HCT116 (cell line): ENCODE results near the gene AK2. TPM values are rescaled to one million over a fixed set of nuclear protein-coding genes. Genes with fewer than 3 reads are reported as not detected.
A peak's percentile ranks its signal among the peaks of the same experiment; 100 is the strongest.

ENCODE experiments used
- ATAC-seq: fragments of 200-7000 bp; cut with Tn5 transposase; 2 replicates; pipeline ENCODE4 v1.9.1; 2020; ENCODE audit warnings: mild to moderate bottlenecking, moderate library complexity
- BruUV-seq: library from RNA; stranded (reverse); fragments of 400-500 nt; replicated peaks from 2 replicates; lab custom pipeline; 2021; lab: Mats Ljungman, UMichigan
- CTCF ChIA-PET: fragments of 300-600 bp; sonication (Branson Sonifier 250); formaldehyde crosslinking; loops from one replicate; lab custom pipeline; 2021; ENCODE audit warnings: antibody characterized with exemption; lab: Charles Lee
- POLR2A ChIA-PET: fragments of 300-600, 350-600 bp; sonication (Branson Sonifier 250); formaldehyde crosslinking; loops from one replicate; lab custom pipeline; 2021; ENCODE audit warnings: antibody characterized with exemption; lab: Charles Lee
- RAD21 ChIA-PET, 2 experiments: fragments of 300-600 bp; sonication (Branson Sonifier 250); formaldehyde crosslinking; loops; one replicate each; lab custom pipeline; 2023; ENCODE audit warnings: low total read pairs in 2 of 2; ENCODE audit not compliant: uncharacterized antibody in 2 of 2, unreplicated experiment in 2 of 2, low non-redundant PET in 1 of 2; lab: Charles Lee
- DNase-seq: peaks from one replicate; pipeline ENCODE4 v3.0.0-alpha.2; 2010; ENCODE audit warnings: low read depth, low spot score
- H2AFZ ChIP-seq: fragments of 200-600 bp; shearing (Covaris generic), sonication (generic); 2 replicates; pipeline ENCODE4 v1.6.1; 2017; ENCODE audit warnings: low read depth, mixed run types, mixed read lengths, antibody characterized with exemption, low read length; ENCODE audit not compliant: poor library complexity, severe bottlenecking
- H3K27ac ChIP-seq: 2 replicates; pipeline ENCODE4 v1.5.1; 2012; ENCODE audit warnings: low read depth, low read length
- H3K27me3 ChIP-seq: fragments of 200-600 bp; sonication (generic); 2 replicates; pipeline ENCODE4 v1.6.1; 2016; ENCODE audit warnings: mixed run types, low read length, mixed read lengths; ENCODE audit not compliant: insufficient read depth
- H3K36me3 ChIP-seq, 2 experiments: fragments of 200-500 bp in 1 of 2; fragments of 200-600 bp in 1 of 2; sonication (Bioruptor generic) in 1 of 2; sonication (generic) in 1 of 2; 2 replicates each; pipeline versions ENCODE4 v1.5.1 to v1.6.1; 2014 to 2016; ENCODE audit warnings: low read length in 2 of 2, inconsistent platforms in 1 of 2, mixed read lengths in 1 of 2, mixed run types in 1 of 2; ENCODE audit not compliant: insufficient read depth in 2 of 2, control insufficient read depth in 1 of 2
- H3K4me1 ChIP-seq, 2 experiments: fragments of 200-600 bp in 1 of 2; sonication (generic) in 1 of 2; 2 replicates each; pipeline versions ENCODE4 v1.5.1 to v1.6.1; 2012 to 2017; ENCODE audit warnings: low read length in 2 of 2, inconsistent platforms in 1 of 2, mild to moderate bottlenecking in 1 of 2, mixed read lengths in 1 of 2, mixed run types in 1 of 2, moderate library complexity in 1 of 2; ENCODE audit not compliant: insufficient read depth in 2 of 2, control insufficient read depth in 1 of 2
- H3K4me2 ChIP-seq: fragments of 200-600 bp; sonication (generic); 2 replicates; pipeline ENCODE4 v1.6.1; 2017; ENCODE audit warnings: mixed run types, low read length, mixed read lengths
- H3K4me3 ChIP-seq, 2 experiments: fragments of 200-600 bp in 1 of 2; sonication (generic) in 1 of 2; replicated peaks in 1 of 2; 2 replicates each; pipeline ENCODE4 v1.5.1; 2011 to 2016; ENCODE audit warnings: low read length in 2 of 2, control low read depth in 1 of 2, low read depth in 1 of 2, mild to moderate bottlenecking in 1 of 2, mixed read lengths in 1 of 2, mixed run types in 1 of 2
- H3K79me2 ChIP-seq: fragments of 200-600 bp; sonication (generic); 2 replicates; pipeline ENCODE4 v1.6.1; 2017; ENCODE audit warnings: mild to moderate bottlenecking, mixed run types, low read length, moderate library complexity, mixed read lengths; ENCODE audit not compliant: insufficient read depth
- H3K9ac ChIP-seq: fragments of 200-600 bp; sonication (generic); 2 replicates; pipeline ENCODE4 v1.6.1; 2016; ENCODE audit warnings: low read length, mixed read lengths
- H3K9me2 ChIP-seq: fragments of 200-600 bp; sonication (generic), shearing (Covaris generic); 2 replicates; pipeline ENCODE4 v1.6.1; 2017; ENCODE audit warnings: mixed run types, mild to moderate bottlenecking, moderate library complexity; ENCODE audit not compliant: insufficient read depth
- H3K9me3 ChIP-seq, 2 experiments: fragments of 200-500 bp in 1 of 2; fragments of 200-600 bp in 1 of 2; sonication (Bioruptor generic) in 1 of 2; sonication (generic) in 1 of 2; 2 replicates each; pipeline ENCODE4 v1.6.1; 2014 to 2017; ENCODE audit warnings: low read length in 2 of 2, mixed read lengths in 2 of 2, inconsistent platforms in 1 of 2, low read depth in 1 of 2, mild to moderate bottlenecking in 1 of 2, mixed run types in 1 of 2, moderate library complexity in 1 of 2; ENCODE audit not compliant: control insufficient read depth in 1 of 2, insufficient read depth in 1 of 2
- H4K20me1 ChIP-seq: fragments of 200-600 bp; sonication (generic), shearing (Covaris generic); 2 replicates; pipeline ENCODE4 v1.6.1; 2017; ENCODE audit warnings: mixed run types, mild to moderate bottlenecking, moderate library complexity; ENCODE audit not compliant: insufficient read depth
- ATF3 ChIP-seq: IDR thresholded peaks from 2 replicates; pipeline ENCODE4 v1.6.1; 2012
- CBX3 ChIP-seq: IDR thresholded peaks from 2 replicates; pipeline ENCODE4 v1.6.1; 2012; ENCODE audit warnings: low read depth
- CEBPB ChIP-seq: IDR thresholded peaks from 2 replicates; pipeline ENCODE4 v1.6.1; 2012; ENCODE audit warnings: low read depth
- CTCF ChIP-seq, 3 experiments: fragments of 200-600 bp in 1 of 3; sonication (generic) in 1 of 3; IDR thresholded peaks in 2 of 3; conservative IDR thresholded peaks in 1 of 3; 2 replicates each; pipeline ENCODE4 v1.5.1; 2012 to 2017; ENCODE audit warnings: low read depth in 2 of 3, low read length in 2 of 3, antibody characterized with exemption in 1 of 3, borderline replicate concordance in 1 of 3, control low read depth in 1 of 3, mild to moderate bottlenecking in 1 of 3, mixed read lengths in 1 of 3, mixed run types in 1 of 3, moderate library complexity in 1 of 3; ENCODE audit not compliant: insufficient read depth in 1 of 3
- EGR1 ChIP-seq: IDR thresholded peaks from 2 replicates; pipeline ENCODE4 v1.6.1; 2012; ENCODE audit warnings: low read depth
- EZH2 ChIP-seq: fragments of 200-600 bp; sonication (generic); IDR thresholded peaks from 2 replicates; pipeline ENCODE4 v1.6.1; 2017; ENCODE audit warnings: antibody characterized with exemption, mixed run types
- EZH2phosphoT487 ChIP-seq: fragments of 200-600 bp; IDR thresholded peaks from 2 replicates; pipeline ENCODE4 v1.6.1; 2018; ENCODE audit warnings: antibody characterized with exemption, borderline replicate concordance
- FOSL1 ChIP-seq: IDR thresholded peaks from 2 replicates; pipeline ENCODE4 v1.6.1; 2012; ENCODE audit warnings: low read depth
- JUND ChIP-seq: IDR thresholded peaks from 2 replicates; pipeline ENCODE4 v1.6.1; 2012
- POLR2A ChIP-seq: IDR thresholded peaks from 2 replicates; pipeline ENCODE4 v1.7.0; 2011; ENCODE audit warnings: borderline replicate concordance; ENCODE audit not compliant: insufficient read depth, insufficient read length; ENCODE audit errors: extremely low read depth
- POLR2AphosphoS5 ChIP-seq: IDR thresholded peaks from 2 replicates; pipeline ENCODE4 v1.6.1; 2011; ENCODE audit warnings: mild to moderate bottlenecking, low read depth, low read length, moderate library complexity
- RAD21 ChIP-seq: IDR thresholded peaks from 2 replicates; pipeline ENCODE4 v1.6.1; 2012; ENCODE audit warnings: low read depth, mild to moderate bottlenecking
- SRF ChIP-seq: IDR thresholded peaks from 2 replicates; pipeline ENCODE4 v1.6.1; 2012; ENCODE audit warnings: low read depth
- TCF7L2 ChIP-seq: IDR thresholded peaks from 2 replicates; pipeline ENCODE4 v1.7.0; 2011; ENCODE audit warnings: borderline replicate concordance, inconsistent platforms; ENCODE audit not compliant: insufficient read depth, insufficient read length; ENCODE audit errors: extremely low read depth
- YY1 ChIP-seq: IDR thresholded peaks from 2 replicates; pipeline ENCODE4 v1.6.1; 2011; ENCODE audit warnings: low read length, low read depth, moderate library complexity, mild to moderate bottlenecking; ENCODE audit not compliant: insufficient replicate concordance; ENCODE audit errors: extremely low read depth
- ZBTB33 ChIP-seq: IDR thresholded peaks from 2 replicates; pipeline ENCODE4 v1.6.1; 2011; ENCODE audit warnings: mild to moderate bottlenecking, low read length, moderate library complexity; ENCODE audit not compliant: insufficient replicate concordance; ENCODE audit errors: extremely low read depth
- ZFX ChIP-seq: fragments of 450-650 bp; IDR thresholded peaks from 2 replicates; pipeline ENCODE4 v1.6.1; 2017
- ZNF274 ChIP-seq: fragments of 200-500 bp; sonication (Bioruptor generic); IDR thresholded peaks from 2 replicates; pipeline ENCODE4 v1.6.1; 2014; ENCODE audit warnings: mild to moderate bottlenecking, low read depth, low read length, inconsistent platforms
- intact Hi-C: fragments of 100-400 bp; cut with micrococcal nuclease; formaldehyde crosslinking; loops from 2 replicates; pipeline ENCODE4 v1.10.0; 2022
- total RNA-seq: library from RNA; stranded (reverse); gene quantifications from one replicate; pipeline ENCODE4 v1.2.1, GENCODE V29; 2021; ENCODE audit not compliant: unreplicated experiment

AK2 gene
- total RNA-seq, 1 experiment from 2014 or later: 233 TPM

- TF ChIP-seq POLR2A (no peak), EZH2 (no peak)
- TF ChIP-seq, all 23 proteins: peak for 7
Observed at GRCh38 chr1:32989160-32990050, 47.3 kb downstream of the AK2 start (continued).

GRCh38 chr1:32988665-32989064, 48.0 kb downstream of the AK2 start:
- H2AFZ ChIP-seq: no peak overlapping the region
- peak overlapping the region in 1 of 2 experiments; percentile 41; a peak in 2 of 4 replicates for H3K4me3 ChIP-seq
- no peaks in the 10 kb centered on the region for H3K9me2 ChIP-seq
- ChIA-PET RAD21 (interaction anchor here in 1 of 2 experiments (0.6 kb wide), 1 partner anchor 468 kb away, joined by 3 read pairs; no protein-coding TSS in a partner anchor), CTCF (no interaction called here), POLR2A (no interaction called here)
- no peaks in the 10 kb centered on the region for H3K9me3 ChIP-seq
- H3K27me3 ChIP-seq: no peaks in the 10 kb centered on the region
- intact Hi-C loops: loop anchor here (2.0 kb wide), 1 partner anchor 24 kb away; the partner anchor contains the start of gene RNF19B
- peaks cover 51 to 54% of the 10 kb centered on the region in 2 experiments for H3K4me1 ChIP-seq
- BruUV-seq: no TSS peak
- H4K20me1 ChIP-seq: no peaks in the 10 kb centered on the region
- peak overlapping the region; percentile 46 for H3K9ac ChIP-seq
- no peaks in the 10 kb centered on the region for H3K36me3 ChIP-seq
- H3K79me2 ChIP-seq: no peaks in the 10 kb centered on the region
- peak overlapping the region; percentile 73 for H3K27ac ChIP-seq
- peak overlapping the region; percentile 77 for H3K4me2 ChIP-seq
- ATAC-seq (peak; percentile 10), DNase-seq (no peak)
- TF ChIP-seq CTCF (IDR thresholded peaks at IDR 0.05 in 2 of 3, conservative IDR thresholded peaks at IDR 0.05 in 1 of 3; ENCODE audit: borderline replicate concordance in 1 of 3, insufficient read depth in 1 of 3, low read depth in 2 of 3, low read length in 2 of 3) (no peak), RAD21 (no peak), ATF3 (no peak), CEBPB (peak; percentile 6; the same call in 1 of the 2 replicates), TCF7L2 (no peak), ZBTB33 (no peak), CBX3 (peak; percentile 14; the same call in 1 of the 2 replicates), EGR1 (no peak), FOSL1 (no peak), JUND (no peak), EZH2 (no peak), POLR2A (no peak), EZH2phosphoT487 (no peak), POLR2AphosphoS5 (no peak), YY1 (no peak), SRF (no peak), ZFX (no peak), ZNF274 (no peak)
